Loucy (cell line): ENCODE results near the gene KDM4B.

Experiments used
- EZH2phosphoT487 ChIP-seq: fragments of 200-600 bp; IDR thresholded peaks from 2 replicates; pipeline ENCODE4 v1.6.1; 2018; ENCODE audit warnings: antibody characterized with exemption, mild to moderate bottlenecking, moderate library complexity, borderline replicate concordance
- TF ChIP-seq, protein P1 (sequence below): fragments of 200-600 bp; sonication (generic); conservative IDR thresholded peaks from 2 replicates; pipeline ENCODE4 v1.5.1; 2014; ENCODE audit warnings: mild to moderate bottlenecking, antibody characterized with exemption, low read length

GRCh38 chr19:5081443-5082161 lies 112.7 kb downstream of the KDM4B start:
- TF ChIP-seq, protein P1, sequence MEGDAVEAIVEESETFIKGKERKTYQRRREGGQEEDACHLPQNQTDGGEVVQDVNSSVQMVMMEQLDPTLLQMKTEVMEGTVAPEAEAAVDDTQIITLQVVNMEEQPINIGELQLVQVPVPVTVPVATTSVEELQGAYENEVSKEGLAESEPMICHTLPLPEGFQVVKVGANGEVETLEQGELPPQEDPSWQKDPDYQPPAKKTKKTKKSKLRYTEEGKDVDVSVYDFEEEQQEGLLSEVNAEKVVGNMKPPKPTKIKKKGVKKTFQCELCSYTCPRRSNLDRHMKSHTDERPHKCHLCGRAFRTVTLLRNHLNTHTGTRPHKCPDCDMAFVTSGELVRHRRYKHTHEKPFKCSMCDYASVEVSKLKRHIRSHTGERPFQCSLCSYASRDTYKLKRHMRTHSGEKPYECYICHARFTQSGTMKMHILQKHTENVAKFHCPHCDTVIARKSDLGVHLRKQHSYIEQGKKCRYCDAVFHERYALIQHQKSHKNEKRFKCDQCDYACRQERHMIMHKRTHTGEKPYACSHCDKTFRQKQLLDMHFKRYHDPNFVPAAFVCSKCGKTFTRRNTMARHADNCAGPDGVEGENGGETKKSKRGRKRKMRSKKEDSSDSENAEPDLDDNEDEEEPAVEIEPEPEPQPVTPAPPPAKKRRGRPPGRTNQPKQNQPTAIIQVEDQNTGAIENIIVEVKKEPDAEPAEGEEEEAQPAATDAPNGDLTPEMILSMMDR: no peak
- no peak for TF ChIP-seq EZH2phosphoT487
